SU-DHL-6 (cell line): ENCODE results near the gene SUGCT.

ENCODE experiments used
- EZH2phosphoT487 ChIP-seq: fragments of 200-600 bp; sonication (generic), shearing (Covaris generic); conservative IDR thresholded peaks from 2 replicates; pipeline ENCODE4 v1.6.1; 2018; ENCODE audit warnings: mild to moderate bottlenecking, antibody characterized with exemption, low read length, moderate library complexity, mixed read lengths
- TF ChIP-seq, protein P1 (sequence below): fragments of 200-600 bp; sonication (generic); IDR thresholded peaks from one replicate; pipeline ENCODE4 v1.5.1; 2017; ENCODE audit warnings: antibody characterized with exemption, mild to moderate bottlenecking, low read length, moderate library complexity; ENCODE audit not compliant: insufficient read depth, poor library complexity, severe bottlenecking

DNA sequence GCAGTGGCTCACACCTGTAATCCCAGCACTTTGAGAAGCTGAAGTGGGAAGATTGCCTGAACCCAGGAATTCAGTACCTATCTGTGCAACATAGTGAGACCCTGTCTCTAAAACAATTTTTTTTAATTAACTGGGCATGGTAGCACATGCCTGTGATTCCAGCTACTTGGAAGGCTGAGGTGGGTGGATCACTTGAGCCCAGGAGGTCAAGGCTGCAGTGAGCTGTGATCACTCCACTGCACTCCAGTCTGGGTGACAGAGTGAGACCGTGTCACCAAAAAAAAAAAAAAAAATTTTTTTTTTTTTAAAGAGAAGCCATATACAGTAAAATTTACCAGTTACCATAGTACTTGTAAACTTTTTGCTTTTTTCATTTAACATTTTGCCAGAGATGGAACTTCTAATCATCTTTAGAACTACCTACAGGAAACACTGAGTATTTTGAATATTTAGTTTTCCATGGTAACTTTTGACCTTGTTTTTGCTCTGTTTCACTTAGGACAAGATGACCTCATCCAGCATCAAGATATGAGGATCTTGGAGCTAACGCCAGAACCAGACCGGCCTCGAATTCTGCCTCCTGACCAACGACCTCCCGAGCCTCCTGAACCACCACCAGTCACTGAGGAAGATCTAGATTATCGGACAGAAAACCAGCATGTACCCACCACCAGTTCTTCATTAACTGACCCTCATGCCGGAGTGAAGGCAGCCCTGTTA is 41.0 kb upstream of the SUGCT start:
- TF ChIP-seq, protein P1, sequence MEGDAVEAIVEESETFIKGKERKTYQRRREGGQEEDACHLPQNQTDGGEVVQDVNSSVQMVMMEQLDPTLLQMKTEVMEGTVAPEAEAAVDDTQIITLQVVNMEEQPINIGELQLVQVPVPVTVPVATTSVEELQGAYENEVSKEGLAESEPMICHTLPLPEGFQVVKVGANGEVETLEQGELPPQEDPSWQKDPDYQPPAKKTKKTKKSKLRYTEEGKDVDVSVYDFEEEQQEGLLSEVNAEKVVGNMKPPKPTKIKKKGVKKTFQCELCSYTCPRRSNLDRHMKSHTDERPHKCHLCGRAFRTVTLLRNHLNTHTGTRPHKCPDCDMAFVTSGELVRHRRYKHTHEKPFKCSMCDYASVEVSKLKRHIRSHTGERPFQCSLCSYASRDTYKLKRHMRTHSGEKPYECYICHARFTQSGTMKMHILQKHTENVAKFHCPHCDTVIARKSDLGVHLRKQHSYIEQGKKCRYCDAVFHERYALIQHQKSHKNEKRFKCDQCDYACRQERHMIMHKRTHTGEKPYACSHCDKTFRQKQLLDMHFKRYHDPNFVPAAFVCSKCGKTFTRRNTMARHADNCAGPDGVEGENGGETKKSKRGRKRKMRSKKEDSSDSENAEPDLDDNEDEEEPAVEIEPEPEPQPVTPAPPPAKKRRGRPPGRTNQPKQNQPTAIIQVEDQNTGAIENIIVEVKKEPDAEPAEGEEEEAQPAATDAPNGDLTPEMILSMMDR: no peak
- no peak for TF ChIP-seq EZH2phosphoT487
